ENCODE data around the gene ADGRD2.

ADGRD2 gene

GRCh38 chr9:124500028-124500795 is 50.0 kb downstream of the ADGRD2 start:
- no peak for DNase-seq

GRCh38 chr9:124500796-124501611 is 50.8 kb downstream of the ADGRD2 start:
- no peak for DNase-seq

DNA sequence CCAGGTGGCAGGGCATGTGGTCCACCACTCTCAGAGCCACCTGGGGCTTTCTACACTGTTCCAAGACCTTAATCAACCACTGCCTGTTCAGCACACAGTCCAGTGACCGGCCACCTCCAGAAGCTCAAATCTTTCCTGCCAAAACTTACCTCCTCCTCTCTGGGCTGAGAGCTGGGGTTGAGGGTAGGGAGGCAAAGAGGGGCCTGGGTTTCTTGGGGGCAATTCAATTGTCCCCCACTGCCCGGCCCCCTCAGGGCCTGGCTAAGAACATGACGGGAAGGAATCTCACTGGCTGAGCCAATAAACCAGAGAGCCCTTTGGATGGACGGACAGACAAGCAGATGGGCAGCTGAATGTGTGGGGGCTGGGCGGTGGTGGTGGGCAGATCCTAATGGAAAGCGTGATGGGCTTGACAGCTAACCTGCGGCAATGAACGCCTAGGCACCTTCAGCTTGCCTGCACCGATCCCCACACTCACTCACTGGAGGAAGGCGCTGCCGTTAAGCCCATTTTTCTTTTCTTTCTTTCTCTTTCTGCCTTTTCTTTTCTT is 51.6 kb downstream of the ADGRD2 start:
- DNase-seq, result no peak

DNA sequence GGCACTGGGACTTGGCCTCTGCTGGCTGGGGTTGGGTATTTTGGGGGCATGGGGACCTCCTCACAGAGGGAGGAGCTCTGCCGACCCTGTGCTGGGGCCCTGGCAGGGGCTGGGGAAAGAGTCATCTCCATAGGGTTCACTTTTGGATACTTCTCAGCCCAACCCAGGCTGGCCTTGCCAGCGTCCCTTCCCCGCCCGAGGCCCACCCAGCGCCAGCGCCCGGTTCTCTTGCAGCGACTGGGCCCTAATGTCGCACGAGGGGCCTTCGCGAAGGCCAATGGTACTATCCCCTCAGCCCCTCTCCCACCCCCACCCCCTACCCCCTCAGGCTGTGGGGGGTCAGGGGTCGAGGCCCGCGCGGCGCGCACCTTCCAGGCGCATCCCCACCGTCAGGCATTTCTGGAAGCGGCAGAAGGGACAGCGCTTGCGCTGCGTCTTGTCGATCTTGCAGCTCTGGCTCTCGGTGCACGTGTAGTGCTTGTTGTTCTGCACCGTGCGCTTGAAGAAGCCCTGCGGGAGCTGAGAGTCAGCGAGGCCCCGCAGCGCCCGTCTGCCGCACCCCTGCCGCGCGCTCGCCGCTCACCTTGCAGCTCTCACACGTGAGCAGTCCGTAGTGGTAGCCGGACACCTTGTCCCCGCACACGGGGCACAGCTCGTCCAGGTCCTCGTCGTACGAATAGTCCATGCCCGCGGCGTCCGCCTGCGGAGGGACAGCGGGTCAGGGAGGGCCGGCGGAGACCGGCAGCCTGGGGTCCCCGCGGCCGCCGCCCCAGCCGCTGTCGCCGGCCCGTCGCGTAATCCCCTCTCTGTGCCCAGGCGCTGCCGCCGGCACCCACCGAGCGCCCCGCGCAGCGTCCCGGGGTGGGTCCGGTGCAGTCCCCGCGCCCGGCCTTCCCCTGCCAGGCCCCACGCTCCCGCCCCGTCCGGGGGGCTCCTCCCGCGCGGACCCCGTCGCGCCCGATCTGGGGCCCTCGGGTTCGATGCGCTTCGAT is 52.8 kb downstream of the ADGRD2 start:
- DNase-seq, result no peak

GRCh38 chr9:124503713-124504529 is 53.7 kb downstream of the ADGRD2 start:
- DNase-seq, result no peak

GRCh38 chr9:124504530-124505005 is 54.3 kb downstream of the ADGRD2 start:
- DNase-seq, result no peak

- no peak for DNase-seq
Measured at GRCh38 chr9:124505006-124505900, 55.0 kb downstream of the ADGRD2 start.

GRCh38 chr9:124505901-124506346 is 55.7 kb downstream of the ADGRD2 start:
- no peak for DNase-seq

DNA sequence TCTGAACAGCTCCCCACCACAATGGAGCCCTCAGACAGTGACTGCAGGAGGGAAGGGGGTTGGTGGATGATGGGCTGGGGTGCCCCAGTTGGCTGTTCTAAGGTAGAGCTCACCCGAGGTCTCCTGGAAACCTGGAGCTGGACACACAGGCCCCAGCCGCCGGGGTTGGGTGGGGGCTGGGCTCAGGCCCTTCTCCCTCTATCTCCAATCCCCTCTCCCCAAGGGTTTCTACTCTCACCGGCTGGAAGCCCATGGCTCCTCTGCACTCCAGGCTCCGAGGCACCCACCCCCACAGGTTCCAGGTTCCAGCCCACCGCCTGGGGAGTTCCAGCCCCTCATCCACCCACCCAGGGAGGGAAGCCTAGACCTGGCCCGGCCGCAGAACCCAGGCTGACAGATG is 56.2 kb downstream of the ADGRD2 start:
- DNase-seq, result no peak

DNA sequence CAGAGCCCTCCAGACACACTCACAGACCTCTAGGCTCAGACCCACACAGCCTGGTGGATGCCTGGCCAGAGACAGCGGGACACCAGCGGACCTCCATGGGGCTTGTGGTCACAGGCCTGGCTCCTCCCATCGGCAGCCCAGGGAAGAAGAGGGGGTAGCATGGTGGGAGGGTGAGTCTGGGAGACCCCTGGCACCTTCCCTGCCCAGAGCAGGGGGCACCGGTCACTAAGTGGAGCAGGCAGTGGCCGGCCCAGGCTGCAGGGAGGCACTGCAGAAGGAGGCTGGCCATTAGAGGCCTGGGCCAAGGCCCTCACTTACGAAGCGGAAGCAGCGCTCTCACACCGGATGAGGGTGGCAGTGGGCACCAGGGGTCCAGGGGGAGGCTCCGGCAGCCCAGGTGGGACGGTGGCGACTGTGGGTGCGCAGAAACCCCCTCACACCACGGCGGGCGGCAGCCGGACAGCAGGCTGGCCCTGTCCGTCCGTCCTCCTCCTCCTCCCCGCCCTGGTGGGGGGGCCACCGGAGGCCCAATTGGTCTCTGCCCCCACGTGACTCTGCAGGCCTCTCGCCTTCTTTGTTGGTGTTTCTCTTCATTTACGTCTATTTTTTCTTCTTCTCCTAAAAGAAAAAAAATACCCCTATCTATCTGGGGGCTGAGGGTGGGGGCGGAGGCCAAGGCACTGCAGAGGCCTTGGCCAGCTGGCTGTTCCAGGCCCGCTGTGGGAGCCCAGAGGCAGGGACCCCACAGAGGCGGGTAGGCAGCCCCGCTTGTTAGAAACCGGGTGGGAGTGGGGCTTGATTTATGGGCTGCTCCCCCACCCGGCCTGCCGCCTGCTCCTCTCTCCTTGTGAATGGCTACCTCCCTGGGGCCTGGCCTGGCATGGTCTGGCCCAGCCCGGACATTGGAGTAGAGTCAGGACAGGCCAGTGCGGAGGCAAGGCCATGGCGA is 57.0 kb downstream of the ADGRD2 start, which contains the start of gene NR5A1:
NR5A1 (minus strand) TSS at position 469 of the 949 bp plus-strand sequence. CDS start 4,004 bp downstream, outside the sequence.
- DNase-seq, result no peak

DNA sequence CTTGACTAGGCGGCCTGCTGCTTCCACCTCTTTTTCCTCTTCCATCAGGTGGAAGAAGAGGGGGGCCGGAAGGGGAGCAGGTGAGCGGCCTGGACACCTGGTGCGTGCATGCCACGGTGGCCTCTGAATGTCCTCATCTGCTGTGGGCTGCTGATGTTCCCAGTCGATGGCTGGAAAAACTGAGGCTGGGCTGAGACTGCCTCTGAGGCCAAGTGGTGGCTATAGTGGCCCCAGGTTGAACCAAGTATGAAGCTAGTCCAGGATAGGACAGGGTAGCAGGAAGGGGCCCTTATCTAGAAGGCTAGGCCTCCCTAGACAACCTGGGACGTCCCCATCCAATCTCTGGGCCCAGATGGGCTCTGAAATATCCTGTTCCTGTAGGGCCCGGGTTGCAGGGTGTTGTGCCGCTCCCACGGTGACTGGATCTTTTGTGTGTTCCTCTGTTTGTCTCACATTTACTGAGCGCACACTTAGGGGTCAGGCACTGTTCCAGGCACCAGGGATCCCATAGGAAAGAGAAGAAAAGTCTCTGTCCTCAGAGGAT is 57.7 kb downstream of the ADGRD2 start:
- no peak for DNase-seq

DNA sequence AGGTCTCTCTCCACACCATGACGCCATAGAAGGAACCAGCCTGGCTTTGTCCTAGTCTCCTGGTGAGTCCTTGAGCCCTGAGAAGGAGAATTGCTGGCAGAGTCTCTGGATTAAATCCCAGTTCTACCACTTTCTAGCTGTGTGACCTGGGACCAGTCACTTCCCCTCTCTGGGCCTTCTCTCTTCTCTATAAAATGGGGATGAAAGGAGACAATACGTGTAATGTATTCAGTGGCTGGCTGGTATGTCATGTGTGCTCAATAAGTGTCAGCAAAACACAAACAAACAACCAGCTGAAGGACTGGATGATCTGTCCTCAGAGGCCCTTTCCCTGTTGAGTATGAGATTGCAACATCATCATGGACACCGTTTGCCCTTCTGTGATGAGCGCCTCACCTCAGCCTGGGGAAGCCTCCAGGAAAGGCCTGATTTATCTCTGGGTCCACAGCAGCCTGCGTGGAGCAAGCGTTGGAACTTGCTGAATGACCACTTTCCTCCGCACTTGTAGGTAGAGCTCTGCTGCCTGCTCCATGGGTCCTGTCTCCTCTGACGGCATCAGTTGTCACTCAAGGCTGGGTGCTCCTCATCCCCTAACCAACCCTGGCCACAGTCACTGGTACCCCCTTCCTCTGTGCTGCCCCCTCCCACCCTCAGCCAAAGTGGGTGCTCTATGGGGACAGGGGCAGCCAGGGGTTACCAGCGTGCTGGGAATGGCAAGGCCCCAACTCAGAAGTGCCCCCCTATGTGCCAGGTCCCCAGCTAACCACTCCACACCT is 60.6 kb downstream of the ADGRD2 start:
- no peak for DNase-seq

DNA sequence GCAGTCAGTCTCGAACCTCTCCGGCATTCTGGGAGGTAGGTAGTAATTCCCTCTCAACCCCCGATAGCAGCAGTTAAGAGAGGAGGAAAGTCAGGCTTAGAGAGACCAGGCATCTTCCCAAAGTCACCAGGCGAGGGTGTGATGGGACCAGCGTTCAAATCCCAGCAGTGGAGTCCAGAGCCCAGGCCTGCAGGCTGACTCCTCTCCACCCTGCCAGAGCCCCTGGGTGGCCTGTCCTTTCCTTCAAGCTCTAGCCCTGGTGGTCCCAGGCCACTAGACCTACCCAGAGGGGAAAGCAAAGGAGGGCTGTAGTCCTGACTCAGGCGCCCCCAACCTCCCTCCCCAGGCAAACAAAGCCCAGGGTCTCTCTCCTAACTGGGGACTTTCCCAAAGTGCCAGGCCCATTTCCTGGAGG is 61.2 kb downstream of the ADGRD2 start:
- DNase-seq, result peak; percentile 21

DNA sequence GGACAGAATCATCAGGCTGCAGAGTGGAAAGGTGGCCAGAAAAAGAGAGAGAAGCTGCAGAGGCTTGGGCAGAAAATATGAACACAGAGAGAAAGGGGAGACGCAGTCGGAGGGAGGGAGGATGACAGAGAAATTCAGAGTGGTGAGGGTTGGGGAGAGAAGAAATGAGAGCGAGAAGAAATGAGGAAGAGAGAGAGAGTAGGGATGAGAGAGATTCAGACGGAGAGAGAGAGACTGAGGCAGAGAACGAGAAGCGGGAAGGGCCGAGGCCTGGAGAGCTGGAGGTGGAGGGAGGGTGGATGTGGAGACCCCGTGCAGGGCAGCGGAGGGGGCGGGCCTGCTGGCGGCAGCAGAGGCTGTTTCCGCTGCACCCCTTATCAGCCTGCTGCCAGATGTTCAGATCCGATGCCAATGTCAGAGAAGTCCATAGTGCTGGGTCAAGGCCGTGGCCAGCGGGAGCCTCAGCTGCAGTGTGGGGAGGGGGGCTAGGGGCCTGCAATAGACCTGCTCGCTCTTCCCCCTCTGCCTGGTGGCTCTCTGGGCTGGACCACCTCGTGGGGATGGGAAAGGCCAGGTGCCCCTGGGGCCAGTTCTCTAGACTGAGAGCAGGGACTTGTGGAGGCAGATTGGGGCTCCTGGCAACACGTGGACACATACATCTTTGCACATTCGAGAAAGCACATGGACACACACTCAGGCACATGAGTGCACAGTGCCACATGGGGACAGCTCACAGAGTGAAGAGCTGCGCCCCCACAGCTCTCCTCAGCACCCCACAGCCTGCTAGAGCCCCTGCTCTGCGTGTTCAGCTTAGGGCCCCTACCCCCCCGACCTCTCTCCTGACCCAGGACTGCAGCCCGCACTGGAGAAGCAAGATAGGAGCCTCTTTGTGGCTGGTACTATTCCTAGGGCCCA is 61.9 kb downstream of the ADGRD2 start:
- peak; percentile 68 for DNase-seq

- no peak for DNase-seq
Measured at GRCh38 chr9:124512806-124513204, 62.6 kb downstream of the ADGRD2 start.

GRCh38 chr9:124513376-124513994 is 63.2 kb downstream of the ADGRD2 start:
- DNase-seq, result peak; percentile 13

Data from OCI-M1 (cell line).